GM18508 (cell line): Measurements from ENCODE around the gene RPL3.
"Not testable (repeated sequence)": the region's sequence is repeated elsewhere in the genome, so short reads cannot be mapped to it uniquely, and the experiment has no call there.

Source experiments
- ATAC-seq: cut with Tn5 transposase; IDR thresholded peaks from one replicate; pipeline ENCODE4 v1.9.1; 2021; ENCODE audit warnings: moderate number of reproducible peaks; ENCODE audit not compliant: insufficient read depth, unreplicated experiment

RPL3 gene

DNA sequence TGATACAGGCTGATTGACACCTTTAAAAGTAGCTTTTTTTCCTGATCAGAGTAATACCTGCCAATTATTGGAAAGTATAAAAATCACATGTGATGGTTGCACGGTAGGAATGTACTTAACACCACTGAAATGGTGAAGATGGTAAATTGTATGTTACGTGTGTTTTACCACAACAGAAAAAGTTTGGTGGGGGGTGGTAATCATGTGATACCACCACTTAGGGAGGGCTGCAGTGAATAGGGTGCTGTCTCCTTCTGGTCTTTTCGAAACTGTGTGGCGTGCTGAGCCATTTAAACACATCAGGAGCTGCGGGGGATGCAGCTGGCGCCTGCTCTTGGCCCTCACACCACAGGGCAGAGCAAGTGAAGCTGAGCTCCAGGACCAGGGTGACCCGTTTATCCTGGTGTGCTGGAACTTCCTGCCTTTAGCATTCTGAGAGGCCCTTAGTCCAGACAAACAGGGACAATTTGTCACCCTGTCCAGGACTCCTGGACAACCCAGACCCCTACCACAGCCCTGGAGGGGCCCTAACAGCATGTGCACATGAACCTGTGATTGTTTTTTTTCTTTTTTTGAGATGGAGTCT lies 33.0 kb upstream of the RPL3 start:
- no peak for ATAC-seq

DNA sequence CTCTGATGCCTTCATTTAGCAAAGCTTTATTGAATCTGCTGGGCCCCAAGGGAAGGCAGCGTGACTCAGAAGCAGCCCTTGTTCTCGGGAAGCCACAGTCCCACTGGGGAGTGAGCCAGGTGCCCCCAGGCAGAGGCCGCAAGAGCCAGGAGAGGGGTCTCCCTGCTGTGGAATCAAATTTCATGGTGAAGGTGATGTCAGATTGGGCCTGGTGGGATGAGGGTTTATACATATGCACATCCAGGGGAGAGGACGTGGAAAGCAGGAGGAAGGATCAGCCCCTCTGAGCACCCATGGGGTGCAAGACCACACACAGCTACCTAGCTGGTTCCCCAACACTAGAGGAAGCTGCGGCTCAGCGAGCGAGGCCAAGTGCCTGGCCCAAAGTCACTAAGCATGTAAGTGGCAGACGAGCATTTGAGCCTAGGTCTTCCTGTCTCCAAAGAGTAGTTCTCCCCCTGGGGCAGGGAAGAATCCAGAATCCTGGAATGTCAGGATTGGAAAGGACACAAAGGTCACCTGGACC lies 32.3 kb upstream of the RPL3 start:
- ATAC-seq: no peak

DNA sequence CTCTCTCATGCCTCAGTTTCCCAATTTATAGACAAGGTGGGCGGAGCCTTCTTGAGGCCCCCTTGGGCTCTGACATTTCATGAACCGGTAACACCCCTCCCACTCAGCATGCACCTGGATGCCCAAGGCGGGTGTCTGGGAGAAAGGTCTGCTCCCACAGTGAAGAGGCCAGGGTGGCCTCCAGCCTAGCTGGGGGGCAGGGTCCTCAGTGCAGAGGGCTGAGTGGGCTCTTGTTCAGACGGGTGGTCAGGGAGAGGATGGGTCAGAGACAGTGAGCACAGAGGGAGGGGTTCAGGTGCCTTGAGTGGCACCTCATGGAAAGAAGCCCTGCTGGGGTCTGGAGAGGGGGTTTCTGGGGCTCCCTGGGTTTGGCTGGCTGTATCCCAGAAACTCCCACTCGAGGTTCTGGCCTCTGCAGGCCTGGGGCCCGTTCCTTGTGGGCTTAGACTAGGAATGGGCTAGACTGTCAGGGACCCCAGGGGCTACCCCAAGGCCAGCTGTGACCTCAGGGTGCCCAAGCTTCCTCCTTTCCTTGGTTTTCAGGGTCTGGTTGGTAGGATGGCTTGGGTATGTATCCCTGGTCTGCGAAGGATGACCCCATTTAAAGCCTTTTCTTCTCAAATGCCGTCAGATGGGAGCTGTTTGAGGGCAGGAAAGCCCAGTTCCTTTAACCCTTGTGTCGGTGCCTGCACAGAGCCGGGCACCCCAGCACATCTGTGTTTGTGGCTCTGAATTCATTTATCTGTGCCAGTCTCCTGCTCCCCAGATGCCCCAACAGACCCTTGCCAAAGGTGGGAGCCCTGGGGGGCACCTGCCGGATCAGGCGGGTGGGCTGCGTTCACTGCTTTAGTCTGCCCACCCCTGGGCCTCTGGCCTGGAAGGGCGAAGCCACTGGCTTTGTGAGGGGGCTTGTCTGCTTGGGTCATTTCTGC lies 31.6 kb upstream of the RPL3 start:
- no peak for ATAC-seq

DNA sequence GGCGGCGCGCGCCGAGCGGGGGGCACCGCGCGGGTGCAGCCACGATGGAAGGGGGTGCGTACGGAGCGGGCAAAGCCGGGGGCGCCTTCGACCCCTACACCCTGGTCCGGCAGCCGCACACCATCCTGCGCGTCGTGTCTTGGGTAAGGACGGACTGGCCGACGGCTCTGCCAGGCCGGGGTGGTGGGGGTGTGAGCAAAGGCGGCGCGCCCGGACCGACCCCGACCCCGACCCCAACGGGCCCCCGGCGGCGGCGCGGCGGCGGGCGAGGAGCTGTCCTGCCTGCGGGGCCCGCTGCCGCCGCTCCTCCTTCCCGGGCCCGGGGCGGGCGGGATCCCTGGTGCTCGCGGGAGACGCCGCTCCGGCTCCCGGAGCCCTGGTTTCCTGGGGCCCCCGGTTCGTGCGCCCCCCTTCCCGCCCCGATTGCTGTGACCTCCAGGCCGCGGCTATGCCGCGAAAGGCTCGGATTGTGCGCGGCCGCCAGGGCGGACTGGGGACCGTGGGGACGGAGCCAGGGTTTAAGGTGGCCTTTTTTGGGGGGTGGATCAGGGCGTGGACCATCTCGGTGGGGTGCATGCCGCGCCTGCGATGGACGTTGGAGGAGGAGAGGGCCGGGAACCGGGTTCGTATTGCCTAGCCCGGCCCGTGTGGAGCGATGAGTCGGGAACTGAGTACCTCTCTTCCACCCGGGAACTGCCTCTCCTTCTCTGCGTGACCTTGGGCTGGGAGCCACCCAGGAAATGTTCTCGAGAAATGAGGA lies 30.7 kb upstream of the RPL3 start, which contains the start of gene SYNGR1:
Gene SYNGR1 (plus strand): TSS at position 25 of the 760 bp plus-strand sequence. CDS start 20 bp downstream, at position 45.
- no peak for ATAC-seq

GRCh38 chr22:39349506-39349966 lies 30.1 kb upstream of the RPL3 start:
- no peak for ATAC-seq

DNA sequence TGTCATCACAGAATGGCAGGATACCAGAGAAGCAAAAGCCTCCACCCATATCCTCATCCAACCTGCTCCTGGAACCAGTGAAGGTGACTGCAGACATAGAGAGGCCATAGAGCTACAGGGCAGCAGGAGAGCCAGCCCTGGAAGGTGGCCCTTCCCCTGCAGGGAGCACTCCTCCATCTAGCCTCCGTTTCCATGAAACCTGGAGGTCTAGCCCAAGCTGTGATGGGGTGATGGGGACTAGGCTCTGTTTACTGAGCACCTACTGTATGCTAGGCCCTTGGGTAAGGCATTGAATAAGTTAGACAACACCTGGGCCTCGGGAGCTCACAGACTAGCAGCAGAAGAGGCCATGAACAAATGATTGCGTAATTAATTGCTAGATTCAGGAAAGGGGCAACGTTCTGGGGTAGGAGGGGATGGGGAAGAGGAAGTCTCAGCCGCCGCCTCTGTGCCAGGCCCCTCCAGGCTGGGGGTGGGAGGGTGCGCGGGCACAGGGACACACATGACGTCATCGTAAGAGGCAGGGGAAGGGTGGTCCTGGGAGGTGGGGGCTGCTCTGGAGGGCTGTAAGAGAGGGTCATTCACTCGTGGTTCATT lies 29.6 kb upstream of the RPL3 start:
- no peak for ATAC-seq

DNA sequence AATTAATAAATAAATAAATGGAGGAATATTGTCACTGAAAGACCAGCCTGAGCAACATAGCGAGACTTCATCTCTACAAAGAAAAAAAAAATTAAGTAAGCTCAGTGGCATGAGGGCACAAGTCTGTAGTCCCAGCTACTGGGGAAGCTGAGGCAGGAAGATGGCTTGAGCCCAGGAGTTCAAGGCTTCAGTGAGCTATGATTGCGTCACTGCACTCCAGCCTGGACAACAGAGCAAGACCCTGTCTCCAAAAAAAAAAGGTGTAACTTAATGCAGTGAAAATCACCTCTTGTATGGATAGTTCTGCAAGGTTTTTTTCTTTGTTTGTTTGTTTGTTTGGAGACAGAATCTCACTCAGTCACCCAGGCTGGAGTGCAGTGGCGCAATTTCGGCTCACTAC lies 25.8 kb upstream of the RPL3 start:
- no peak for ATAC-seq

- ATAC-seq: no peak
Observed at GRCh38 chr22:39344046-39344390, 24.6 kb upstream of the RPL3 start.

DNA sequence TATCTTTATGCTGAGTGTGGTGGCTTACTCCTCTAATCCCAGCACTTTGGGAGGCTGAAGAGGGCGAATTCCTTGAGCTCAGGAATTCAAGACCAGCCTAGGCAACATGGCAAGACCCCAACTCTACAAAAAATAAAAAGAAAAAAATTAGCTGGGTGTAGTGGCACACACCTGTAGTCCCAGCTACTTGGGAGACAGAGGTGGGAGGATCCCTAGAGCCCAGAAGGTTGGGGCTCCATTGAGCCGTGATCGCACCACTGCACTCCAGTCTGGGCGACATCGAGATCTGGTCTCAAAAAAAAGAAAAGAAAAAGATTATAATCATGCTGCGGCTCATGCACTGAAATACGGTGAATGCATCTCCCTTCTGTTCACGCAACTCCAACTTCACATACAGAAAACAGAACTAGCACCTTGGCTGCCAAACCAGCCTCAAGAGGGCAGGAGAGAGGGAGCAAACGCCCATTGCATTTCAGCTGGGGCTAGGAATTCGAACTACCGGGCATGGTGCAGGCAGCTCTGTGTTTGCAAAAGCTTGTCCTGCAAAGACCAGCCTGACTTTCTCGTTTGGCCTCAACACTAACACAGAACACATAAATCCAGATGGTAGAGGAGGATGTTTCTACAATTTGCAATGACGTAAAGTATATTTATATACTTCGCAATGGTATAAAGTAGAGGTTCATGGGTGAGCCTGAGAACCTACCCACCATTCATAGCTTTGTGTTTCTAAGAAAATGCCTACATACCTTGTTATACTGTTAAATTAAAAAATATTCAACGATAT lies 24.0 kb upstream of the RPL3 start:
- ATAC-seq: no peak

- no peak for ATAC-seq
Observed at GRCh38 chr22:39341179-39341578, 21.8 kb upstream of the RPL3 start.

DNA sequence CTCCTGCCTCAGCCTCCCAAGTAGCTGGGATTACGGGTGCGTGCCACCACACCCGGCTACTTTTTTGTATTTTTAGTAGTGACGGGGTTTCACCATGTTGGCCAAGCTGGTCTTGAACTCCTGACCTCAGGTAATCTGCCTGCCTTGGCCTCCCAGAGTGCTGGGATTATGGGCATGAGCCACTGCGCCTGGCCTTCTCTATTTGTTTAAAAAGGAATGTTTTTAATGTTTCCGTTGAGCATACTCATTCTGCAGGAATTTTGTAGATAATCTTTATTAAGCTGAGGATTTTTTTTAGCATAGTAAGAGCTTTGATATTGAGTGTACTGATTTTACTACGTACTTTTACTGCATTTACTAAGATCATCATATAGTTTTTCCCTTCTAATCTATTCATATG lies 20.4 kb upstream of the RPL3 start:
- not testable (repeated sequence) for ATAC-seq

DNA sequence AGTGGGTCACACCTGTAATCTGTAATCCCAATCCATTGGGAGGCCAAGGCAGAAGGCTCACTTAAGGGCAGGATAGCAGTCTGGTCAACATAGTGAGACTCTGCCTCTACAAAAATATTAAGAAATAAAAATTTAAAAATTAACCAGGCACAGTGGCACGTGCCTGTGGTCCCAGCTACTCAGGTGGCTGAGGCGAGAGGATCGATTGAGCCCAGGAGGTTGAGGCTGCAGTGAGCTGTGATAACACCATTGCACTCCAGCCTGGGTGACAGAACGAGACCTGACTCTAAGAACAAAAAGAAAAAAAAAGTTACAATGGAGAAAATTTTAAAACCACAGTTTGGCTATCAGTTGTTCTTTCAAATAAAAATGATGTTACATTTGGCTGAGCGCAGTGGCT lies 17.0 kb upstream of the RPL3 start:
- ATAC-seq: no peak

DNA sequence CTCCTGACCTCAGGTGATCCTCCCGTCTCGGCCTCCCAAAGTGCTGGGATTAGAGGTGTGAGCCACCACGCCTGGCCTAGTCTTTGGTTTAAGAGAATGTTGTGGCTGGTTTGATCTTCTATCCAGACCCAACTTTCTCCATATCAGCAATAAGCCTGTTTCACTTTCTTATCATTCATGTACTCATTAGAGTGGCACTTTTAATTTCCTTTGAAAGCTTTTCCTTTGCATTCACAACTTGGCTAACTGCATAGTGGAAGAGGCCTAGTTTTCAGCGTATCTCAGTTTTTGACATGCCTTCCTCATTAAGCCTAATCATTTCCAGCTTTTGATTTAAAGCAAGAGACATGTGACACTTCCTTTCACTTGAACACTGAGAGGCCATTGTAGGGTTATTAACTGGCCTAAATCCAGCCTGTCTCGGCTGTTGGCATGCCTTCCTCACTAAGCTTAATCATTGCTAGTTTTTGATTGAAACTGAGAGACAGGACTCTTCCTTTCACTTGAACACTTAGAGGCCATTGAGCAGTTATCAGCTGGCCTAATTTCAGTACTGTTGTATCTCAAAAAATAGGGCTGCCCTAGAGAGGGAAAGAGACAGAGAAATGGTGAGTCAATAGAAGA lies 13.1 kb upstream of the RPL3 start:
- no peak for ATAC-seq

GRCh38 chr22:39330553-39330952 lies 11.1 kb upstream of the RPL3 start:
- not testable (repeated sequence) for ATAC-seq

GRCh38 chr22:39327995-39328754 lies 8.8 kb upstream of the RPL3 start:
- no peak for ATAC-seq

- ATAC-seq: no peak
Observed at GRCh38 chr22:39325392-39325932, 6.0 kb upstream of the RPL3 start.

DNA sequence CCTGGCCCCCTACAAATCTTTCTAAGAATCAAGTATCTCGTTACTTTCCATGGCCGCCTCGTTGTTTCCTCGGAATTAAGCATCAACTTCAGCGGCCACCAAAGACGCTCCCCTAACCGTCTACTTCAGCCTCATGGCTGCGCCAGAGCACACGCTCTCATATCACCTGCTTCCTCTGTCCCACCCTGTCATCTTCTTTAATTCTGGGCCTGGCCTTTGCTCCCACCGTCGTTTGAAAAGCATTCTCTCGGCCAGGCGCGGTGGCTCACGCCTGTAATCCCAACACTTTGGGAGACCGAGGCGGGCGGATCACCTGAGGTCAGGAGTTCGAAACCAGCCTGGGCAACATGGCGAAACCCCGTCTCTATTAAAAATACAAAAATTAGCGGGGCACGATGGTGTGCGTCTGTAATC lies 1.2 kb upstream of the RPL3 start:
- ATAC-seq: not testable (repeated sequence)
